OCI-M2 (cell line): ENCODE measurements around the gene NEU4.
"Not testable (repeated sequence)": the region's sequence is repeated elsewhere in the genome, so short reads cannot be mapped to it uniquely, and the experiment has no call there.

Source experiments
- DNase-seq: peaks from one replicate; lab custom pipeline; 2025; ENCODE audit not compliant: unreplicated experiment; lab: John Stamatoyannopoulos, UW

The NEU4 gene

GRCh38 chr2:241833756-241834526 is 24.9 kb downstream of the NEU4 start:
- not testable (repeated sequence) for DNase-seq

DNA sequence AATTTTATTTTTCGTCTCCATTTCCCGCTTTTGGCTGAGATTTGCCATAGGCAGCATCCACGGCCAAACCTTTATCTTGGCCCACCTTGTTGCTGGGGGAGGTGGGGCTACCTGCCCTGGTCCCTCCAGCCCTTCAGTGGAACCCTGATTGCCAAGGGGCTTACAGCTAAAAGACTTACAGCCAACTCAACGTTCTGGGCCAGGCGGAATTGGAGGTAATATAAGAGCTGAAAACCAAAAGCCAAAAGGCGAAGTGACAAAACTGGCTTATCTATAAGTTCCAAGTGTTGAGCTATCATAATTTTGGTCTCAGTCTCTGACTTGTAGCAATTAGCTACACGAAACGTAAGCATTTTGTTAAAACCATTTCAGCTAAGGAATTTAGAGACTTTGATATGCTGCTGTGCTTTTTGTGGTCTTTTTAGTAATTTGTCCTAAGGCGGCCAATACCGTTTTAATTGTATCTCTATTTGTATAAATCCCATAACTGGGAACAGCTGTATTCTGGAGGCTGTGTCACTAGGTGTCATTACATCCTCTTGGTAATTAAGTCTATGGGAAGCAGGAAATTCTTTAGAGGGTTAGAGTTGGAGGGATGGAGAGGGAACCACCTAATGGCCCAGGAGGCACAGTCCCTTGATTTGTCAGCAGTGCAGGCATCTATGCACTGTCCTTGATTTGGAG is 25.7 kb downstream of the NEU4 start:
- no peak for DNase-seq

GRCh38 chr2:241835611-241836010 is 26.6 kb downstream of the NEU4 start:
- DNase-seq: no peak

DNA sequence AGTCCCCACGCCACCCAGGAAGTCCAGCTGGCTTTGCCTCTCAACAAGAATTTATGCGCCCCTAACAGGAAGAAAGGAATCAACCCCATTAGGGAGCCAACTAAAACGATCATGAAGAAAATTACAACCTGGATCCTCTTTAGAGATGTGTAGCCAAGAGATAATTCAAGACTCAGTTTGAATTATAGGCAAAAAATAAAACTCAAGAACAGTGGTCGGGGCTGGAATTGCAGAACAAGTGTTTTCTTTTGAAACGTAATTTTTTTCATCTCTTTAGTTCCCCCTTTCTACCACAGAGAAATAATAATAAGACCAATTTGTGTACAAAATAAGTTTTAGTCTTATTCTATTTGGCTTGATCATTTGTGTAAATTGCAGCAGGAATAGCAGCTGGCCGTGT is 27.3 kb downstream of the NEU4 start:
- DNase-seq: no peak

GRCh38 chr2:241837197-241837965 is 28.4 kb downstream of the NEU4 start:
- DNase-seq: no peak

DNA sequence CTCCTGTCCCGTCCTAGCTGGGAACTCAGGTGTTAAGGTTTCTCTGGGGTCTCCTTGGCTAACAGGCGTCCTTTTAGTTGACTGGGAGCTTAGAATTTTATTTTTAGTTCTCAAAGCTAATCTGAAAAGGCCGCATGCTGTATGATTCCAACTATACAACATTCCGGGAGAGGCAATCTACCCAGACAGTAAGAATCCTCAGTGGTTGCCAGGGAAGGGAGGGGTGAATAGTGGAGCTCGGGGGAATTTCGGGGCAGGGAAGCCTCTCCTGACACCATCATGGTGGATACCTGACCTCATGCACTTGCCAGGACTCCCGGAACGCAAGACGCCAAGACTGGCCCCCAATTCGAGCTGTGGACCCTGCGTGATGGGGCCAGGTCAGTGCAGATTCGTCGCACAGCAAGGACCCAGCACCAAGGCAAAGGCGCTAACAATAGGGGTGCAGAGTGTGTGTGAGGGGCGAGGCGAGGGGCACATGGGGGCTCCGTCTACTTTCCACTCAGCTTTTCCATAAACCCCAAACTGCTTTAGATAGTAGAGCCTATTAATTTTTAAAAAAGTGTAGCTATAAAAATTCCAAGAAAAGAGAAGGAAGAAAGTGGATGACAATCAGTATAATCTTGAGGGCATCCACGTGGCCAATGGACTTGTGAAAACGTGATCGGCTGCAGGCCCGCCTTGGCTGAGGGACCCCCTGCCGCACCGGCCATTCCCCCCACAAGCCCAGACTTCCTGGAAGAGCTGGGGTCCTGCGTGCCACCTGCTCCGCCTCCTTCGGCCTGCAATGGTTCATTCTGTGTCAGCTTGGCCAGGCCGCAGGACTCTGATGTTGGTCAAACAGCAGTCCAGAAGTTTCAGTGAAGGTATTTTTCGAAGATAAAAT is 32.4 kb downstream of the NEU4 start:
- no peak for DNase-seq

DNA sequence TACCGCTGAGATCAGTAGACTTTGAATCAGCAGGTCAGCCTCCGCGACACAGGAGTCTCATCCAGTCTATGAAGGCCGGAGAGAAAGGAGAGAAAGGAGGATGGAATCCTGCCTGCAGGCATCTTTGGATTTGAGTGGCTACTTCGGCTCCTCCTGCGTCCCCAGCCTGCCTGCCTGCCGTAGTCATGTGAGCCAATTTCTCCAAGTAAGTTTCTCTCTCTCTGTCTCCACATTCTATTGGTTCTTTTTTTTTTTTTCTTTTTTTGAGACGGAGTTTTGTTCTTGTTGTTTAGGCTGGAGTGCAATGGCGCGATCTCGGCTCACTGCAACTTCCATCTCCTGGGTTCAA is 33.0 kb downstream of the NEU4 start:
- no peak for DNase-seq

DNA sequence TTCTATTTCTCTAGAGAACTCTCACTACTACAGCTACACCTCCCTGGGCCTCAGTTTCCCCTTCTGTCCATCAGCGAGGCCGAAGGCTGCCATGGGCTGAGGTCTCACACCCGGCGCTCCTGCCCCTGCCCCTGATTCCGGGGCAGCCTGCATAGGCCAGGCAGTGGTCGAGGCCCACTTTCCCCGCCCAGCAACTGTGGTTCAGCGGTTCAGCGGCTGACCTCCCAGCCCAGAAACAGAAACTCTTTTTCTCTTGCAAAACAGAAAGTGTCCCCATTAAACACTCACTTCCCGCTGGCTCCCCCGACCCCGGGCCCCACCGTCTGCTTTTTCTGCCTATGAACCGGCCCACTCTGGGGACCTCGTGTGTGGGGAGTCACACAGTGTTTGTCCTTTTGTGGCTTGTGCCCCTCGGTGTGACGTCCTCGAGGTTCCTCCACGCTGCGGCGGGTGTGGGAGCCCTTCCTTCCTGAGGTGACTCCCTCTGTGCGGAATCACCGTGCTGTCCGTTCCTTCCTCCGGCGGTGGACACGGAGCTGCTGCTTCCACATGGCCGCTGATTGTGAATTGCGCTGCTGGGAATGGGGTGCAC is 33.7 kb downstream of the NEU4 start:
- no peak for DNase-seq

GRCh38 chr2:241843321-241844065 is 34.5 kb downstream of the NEU4 start:
- no peak for DNase-seq

- no peak for DNase-seq
Observed at GRCh38 chr2:241844066-241844728, 35.2 kb downstream of the NEU4 start.

DNA sequence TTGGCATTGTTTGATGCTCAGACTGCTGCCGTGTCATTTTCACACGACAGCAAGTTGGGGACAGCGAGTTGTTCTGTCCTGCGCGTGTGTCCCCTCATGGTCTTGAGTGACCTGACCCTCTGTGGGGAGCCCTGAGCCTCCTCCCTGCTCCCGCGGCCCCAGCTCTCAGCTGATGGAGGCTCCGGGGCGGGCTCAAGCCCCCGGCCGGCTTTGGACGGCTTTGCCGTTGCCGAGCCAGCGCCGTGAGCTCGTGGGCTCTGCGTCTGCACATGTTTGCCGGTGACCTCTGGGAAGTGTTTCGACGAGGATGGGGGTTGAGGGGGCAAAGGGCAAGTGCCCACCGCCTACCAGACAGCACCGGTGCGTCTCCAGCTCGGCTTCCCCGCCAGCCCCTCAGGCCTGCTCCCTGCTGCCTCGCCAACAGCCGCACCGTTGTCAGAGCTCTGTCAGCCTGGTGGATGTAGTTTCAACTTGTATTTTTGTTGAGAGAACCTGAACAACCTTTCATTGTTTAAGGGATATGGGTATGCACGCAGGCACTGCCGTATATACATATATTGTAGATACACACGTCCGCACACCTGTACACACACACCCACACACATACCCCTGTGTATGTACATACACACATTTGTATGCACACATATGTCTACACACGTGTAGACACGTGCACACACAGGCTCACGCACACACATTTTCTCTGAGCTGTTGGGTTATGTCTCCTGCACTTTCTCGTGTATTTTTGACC is 36.0 kb downstream of the NEU4 start:
- no peak for DNase-seq

GRCh38 chr2:241846406-241846805 is 37.4 kb downstream of the NEU4 start:
- no peak for DNase-seq

DNA sequence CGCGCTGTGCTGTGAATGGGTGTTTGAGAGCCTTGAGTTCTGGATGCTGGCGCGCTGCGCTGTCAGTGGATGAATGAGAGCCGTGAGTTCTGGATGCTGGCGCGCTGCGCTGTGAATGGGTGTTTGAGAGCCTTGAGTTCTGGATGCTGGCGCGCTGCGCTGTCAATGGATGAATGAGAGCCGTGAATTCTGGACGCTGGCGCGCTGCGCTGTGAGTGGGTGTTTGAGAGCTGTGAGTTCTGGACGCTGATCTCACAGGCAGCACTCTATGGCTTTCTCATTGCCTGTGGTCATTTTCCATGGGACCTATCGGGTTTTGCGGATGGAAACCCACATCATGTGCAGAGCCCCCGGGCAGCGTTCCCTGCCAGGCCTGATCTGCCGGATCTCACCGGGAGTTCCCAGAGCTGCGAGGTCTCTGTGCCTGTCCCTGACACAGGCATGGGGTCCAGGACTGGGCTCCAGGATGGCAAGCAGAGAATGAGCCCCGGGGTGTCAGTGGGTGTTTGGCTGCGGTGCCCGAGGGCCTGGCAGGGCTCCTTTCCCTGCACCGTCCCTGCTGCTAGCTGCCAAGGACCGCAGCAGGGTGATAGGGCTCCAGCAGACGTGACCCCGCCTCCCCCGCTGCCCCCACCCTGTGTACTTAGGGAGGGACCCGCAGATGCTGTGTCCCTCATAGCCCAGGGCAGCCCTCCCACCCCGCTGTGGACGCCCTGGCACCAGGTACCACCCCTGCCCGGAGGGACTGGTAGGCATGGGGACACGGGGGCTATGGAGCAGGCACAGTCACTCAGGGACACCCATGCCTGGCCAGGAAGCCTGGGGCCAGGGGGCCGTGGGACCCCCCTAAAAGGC is 40.0 kb downstream of the NEU4 start:
- DNase-seq: no peak

DNA sequence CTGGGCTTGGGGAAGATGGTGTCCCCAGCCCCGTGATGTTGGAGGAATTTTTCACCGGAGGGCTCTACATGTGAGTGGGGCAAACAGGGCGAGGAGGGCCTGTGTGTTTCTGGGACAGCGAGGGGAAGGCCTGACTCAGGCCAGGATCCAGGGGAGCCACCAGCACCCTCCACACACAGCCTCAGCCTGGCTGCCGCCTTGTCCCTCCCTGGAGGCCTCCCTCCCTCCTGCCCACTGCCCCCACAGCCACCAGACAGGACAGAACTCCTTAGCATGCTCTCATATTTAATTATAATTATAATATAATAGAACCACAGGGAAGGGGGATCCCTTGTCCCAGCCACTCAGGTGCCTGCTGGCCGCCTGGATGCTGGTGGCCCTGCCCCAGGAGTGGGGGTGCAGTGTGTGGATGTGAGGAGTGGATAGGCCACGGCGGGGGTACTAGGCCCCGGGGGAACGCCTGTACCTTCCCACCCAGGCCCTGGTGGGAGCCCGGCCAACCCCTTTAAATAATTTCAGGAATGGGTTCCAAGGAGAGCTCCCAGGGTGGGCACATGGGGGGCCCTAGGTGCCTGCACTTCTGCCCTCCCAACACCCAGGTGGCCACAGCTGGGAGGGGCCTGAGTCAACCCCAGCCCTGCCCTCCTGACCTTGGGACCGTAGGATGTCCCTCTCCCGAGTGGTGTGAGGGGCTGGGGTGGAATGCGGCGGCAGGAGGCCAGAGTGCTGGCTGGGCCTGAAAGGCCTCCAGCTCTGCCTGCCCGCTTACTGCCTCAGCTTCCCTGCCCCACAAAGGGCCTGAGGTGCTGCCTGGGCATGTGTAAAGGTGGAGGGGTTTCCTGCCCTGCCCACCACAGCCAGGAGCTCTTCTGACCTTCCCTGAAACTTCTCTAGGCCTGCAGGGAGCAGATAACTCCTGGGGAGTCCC is 40.9 kb downstream of the NEU4 start:
- no peak for DNase-seq

DNA sequence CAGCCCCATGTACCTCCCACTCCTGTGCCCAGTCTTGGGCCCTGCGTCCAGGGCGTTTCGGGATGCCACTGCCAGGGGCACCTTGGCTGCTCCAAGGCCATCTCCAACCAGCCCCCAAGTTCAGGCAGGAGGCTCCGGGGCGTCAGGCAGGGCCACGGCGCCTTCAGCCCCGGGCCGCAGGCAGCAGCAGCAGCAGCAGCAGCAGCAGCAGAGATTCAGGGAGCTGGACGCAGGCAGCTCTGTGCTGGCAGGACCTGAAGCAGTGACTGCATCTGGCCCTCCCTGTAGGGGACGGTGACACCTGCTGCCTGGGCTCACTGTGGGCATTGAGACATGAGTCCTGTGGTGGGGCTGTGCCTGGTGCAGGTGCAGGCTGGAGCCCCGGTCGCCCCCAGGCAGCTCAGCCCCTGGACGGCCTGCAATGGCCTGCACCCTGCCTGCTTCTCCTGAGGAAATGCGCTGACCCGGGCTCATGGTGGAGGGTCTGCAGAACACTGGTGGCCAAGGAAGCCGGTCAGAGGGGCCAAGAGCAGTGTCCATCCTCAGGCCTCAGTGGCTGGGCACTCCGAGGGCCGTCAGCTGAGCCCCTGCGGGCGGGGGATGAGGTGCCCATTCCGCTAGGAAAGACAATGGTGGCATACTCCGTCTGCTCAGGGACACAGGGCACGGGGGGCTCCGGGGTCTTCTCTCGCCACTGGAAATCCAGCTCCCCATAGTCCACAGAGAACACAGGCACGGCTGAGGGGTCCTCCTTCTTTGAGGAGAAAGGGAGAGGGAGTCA is 41.7 kb downstream of the NEU4 start:
- DNase-seq: no peak
